Natural killer cell treated with Interleukin-12 subunit alpha and Interleukin-12 subunit beta and Interleukin-15 and Interleukin-18, amount 100 ng/mL, for 72 hours (primary cell): Measurements from ENCODE around the gene TNK2. TPM values are rescaled to one million over a fixed set of nuclear protein-coding genes. Genes with fewer than 3 reads are reported as not detected.

Experiments
- ATAC-seq, 2 donors: fragments of 150-1000 bp; cut with Tn5 transposase in 1 of 2; sonication (Bioruptor Pico), chemical (Tn5 transposase) in 1 of 2; 2 replicates each; pipeline ENCODE4 v1.10.0; 2021
- DNase-seq: peaks from one replicate; pipeline ENCODE4 v3.0.0; 2022; ENCODE audit warnings: low spot score
- H3K27ac Mint-ChIP-seq, 2 donors: 1 replicate in 1 of 2; 2 replicates in 1 of 2; pipeline ENCODE4 v1.8.0; 2022; ENCODE audit warnings: mixed read lengths in 2 of 2, mild to moderate bottlenecking in 1 of 2, moderate library complexity in 1 of 2
- H3K27me3 Mint-ChIP-seq, 2 donors: 1 replicate in 1 of 2; 2 replicates in 1 of 2; pipeline ENCODE4 v1.8.0; 2022; ENCODE audit warnings: mixed read lengths in 2 of 2
- H3K36me3 Mint-ChIP-seq: one replicate; pipeline ENCODE4 v1.8.0; 2022; ENCODE audit warnings: mixed read lengths
- H3K4me1 Mint-ChIP-seq, 2 donors: 1 replicate in 1 of 2; 2 replicates in 1 of 2; pipeline ENCODE4 v1.8.0; 2022; ENCODE audit warnings: low read depth in 2 of 2, mixed read lengths in 2 of 2, mild to moderate bottlenecking in 1 of 2
- H3K4me3 Mint-ChIP-seq: one replicate; pipeline ENCODE4 v1.8.0; 2022; ENCODE audit warnings: mixed read lengths
- H3K9me3 Mint-ChIP-seq: 2 replicates; pipeline ENCODE4 v1.8.0; 2022; ENCODE audit warnings: mixed read lengths
- total RNA-seq, 2 donors: library from RNA; stranded (reverse); gene quantifications; one replicate each; pipeline ENCODE4 v1.2.3, GENCODE V29; 2022

The TNK2 gene
- total RNA-seq, 2 donors from 2014 or later, result 63.5 to 116 TPM

GRCh38 chr3:195900436-195901355, 7.7 kb downstream of the TNK2 start:
- H3K9me3 Mint-ChIP-seq, result no peaks in the 10 kb centered on the region
- no peaks in the 10 kb centered on the region for H3K36me3 Mint-ChIP-seq
- peak overlapping the region; percentile 34 for H3K4me3 Mint-ChIP-seq
- H3K4me1 Mint-ChIP-seq, result peaks cover 63 to 64% of the 10 kb centered on the region in 2 donors
- peak overlapping the region; percentile 78 to 95 for H3K27ac Mint-ChIP-seq
- no peaks in the 10 kb centered on the region for H3K27me3 Mint-ChIP-seq
- ATAC-seq (peak; percentile 83 to 84), DNase-seq (peak; percentile 82)

GRCh38 chr3:195899701-195900435, 8.5 kb downstream of the TNK2 start:
- Mint-ChIP-seq H3K9me3 (no peaks in the 10 kb centered on the region), H3K27me3 (no peaks in the 10 kb centered on the region), H3K4me3 (peak overlapping the region; percentile 34), H3K27ac (peak overlapping the region; percentile 78 to 95), H3K36me3 (no peaks in the 10 kb centered on the region), H3K4me1 (peaks cover 57 to 59% of the 10 kb centered on the region in 2 donors)
- no peak for DNase-seq
- ATAC-seq, result no peak

GRCh38 chr3:195897853-195898415, 10.4 kb downstream of the TNK2 start:
- H3K9me3 Mint-ChIP-seq, result no peaks in the 10 kb centered on the region
- H3K4me1 Mint-ChIP-seq, result peaks cover 46 to 57% of the 10 kb centered on the region in 2 donors
- DNase-seq, result peak; percentile 46
- no peaks in the 10 kb centered on the region for H3K27me3 Mint-ChIP-seq
- H3K27ac Mint-ChIP-seq, result peak overlapping the region; percentile 89 to 94
- ATAC-seq, result no peak
- H3K36me3 Mint-ChIP-seq, result no peaks in the 10 kb centered on the region
- H3K4me3 Mint-ChIP-seq, result no peak overlapping the region

GRCh38 chr3:195897081-195897852, 11.1 kb downstream of the TNK2 start:
- Mint-ChIP-seq H3K4me3 (peak overlapping the region; percentile 86), H3K9me3 (no peaks in the 10 kb centered on the region), H3K4me1 (peaks cover 46 to 57% of the 10 kb centered on the region in 2 donors), H3K27ac (peak overlapping the region; percentile 89 to 94), H3K27me3 (no peaks in the 10 kb centered on the region), H3K36me3 (no peaks in the 10 kb centered on the region)
- no peak for DNase-seq
- no peak for ATAC-seq

- Mint-ChIP-seq H3K27ac (peak overlapping the region; percentile 89 to 94), H3K9me3 (no peaks in the 10 kb centered on the region), H3K27me3 (no peaks in the 10 kb centered on the region), H3K4me1 (peaks cover 46 to 53% of the 10 kb centered on the region in 2 donors), H3K4me3 (peak overlapping the region; percentile 86), H3K36me3 (no peaks in the 10 kb centered on the region)
- peak; percentile 1 for ATAC-seq
- DNase-seq, result no peak
These were observed 11.8 kb downstream of the TNK2 start for GRCh38 chr3:195896361-195897080.

- Mint-ChIP-seq H3K9me3 (no peaks in the 10 kb centered on the region), H3K4me1 (peaks cover 43 to 46% of the 10 kb centered on the region in 2 donors), H3K36me3 (no peaks in the 10 kb centered on the region), H3K27me3 (no peaks in the 10 kb centered on the region), H3K4me3 (peak overlapping the region; percentile 86), H3K27ac (peak overlapping the region; percentile 89 to 94)
- DNase-seq (peak; percentile 79), ATAC-seq (peak; percentile 74 to 85)
These were observed 12.4 kb downstream of the TNK2 start for GRCh38 chr3:195895861-195896360.

GRCh38 chr3:195895078-195895860, 13.1 kb downstream of the TNK2 start:
- H3K27me3 Mint-ChIP-seq, result no peaks in the 10 kb centered on the region
- H3K27ac Mint-ChIP-seq, result peak overlapping the region; percentile 89 to 92
- no peaks in the 10 kb centered on the region for H3K36me3 Mint-ChIP-seq
- H3K4me1 Mint-ChIP-seq, result peaks cover 36 to 40% of the 10 kb centered on the region in 2 donors
- H3K4me3 Mint-ChIP-seq, result peak overlapping the region; percentile 84
- no peaks in the 10 kb centered on the region for H3K9me3 Mint-ChIP-seq
- DNase-seq (peak; percentile 73), ATAC-seq (peak; percentile 83 to 84)

GRCh38 chr3:195893916-195894465, 14.4 kb downstream of the TNK2 start:
- peak overlapping the region; percentile 55 to 92 for H3K27ac Mint-ChIP-seq
- no peaks in the 10 kb centered on the region for H3K36me3 Mint-ChIP-seq
- no peak overlapping the region for H3K4me3 Mint-ChIP-seq
- DNase-seq, result no peak
- no peaks in the 10 kb centered on the region for H3K27me3 Mint-ChIP-seq
- H3K4me1 Mint-ChIP-seq, result peaks cover 30% of the 10 kb centered on the region in 2 donors
- no peaks in the 10 kb centered on the region for H3K9me3 Mint-ChIP-seq
- ATAC-seq, result no peak

GRCh38 chr3:195893516-195893915, 14.8 kb downstream of the TNK2 start:
- ATAC-seq, result no peak
- no peaks in the 10 kb centered on the region for H3K36me3 Mint-ChIP-seq
- H3K9me3 Mint-ChIP-seq, result no peaks in the 10 kb centered on the region
- peaks cover 29 to 30% of the 10 kb centered on the region in 2 donors for H3K4me1 Mint-ChIP-seq
- peak overlapping the region in 1 of 2 donors; percentile 35 for H3K27ac Mint-ChIP-seq
- DNase-seq, result no peak
- no peak overlapping the region for H3K4me3 Mint-ChIP-seq
- H3K27me3 Mint-ChIP-seq, result no peaks in the 10 kb centered on the region

GRCh38 chr3:195893044-195893395, 15.3 kb downstream of the TNK2 start:
- peak overlapping the region in 1 of 2 donors; percentile 35 for H3K27ac Mint-ChIP-seq
- H3K27me3 Mint-ChIP-seq, result no peaks in the 10 kb centered on the region
- no peaks in the 10 kb centered on the region for H3K9me3 Mint-ChIP-seq
- ATAC-seq, result no peak
- no peak overlapping the region for H3K4me3 Mint-ChIP-seq
- no peak for DNase-seq
- H3K36me3 Mint-ChIP-seq, result no peaks in the 10 kb centered on the region
- H3K4me1 Mint-ChIP-seq, result peaks cover 24 to 25% of the 10 kb centered on the region in 2 donors

GRCh38 chr3:195892105-195893043, 16.0 kb downstream of the TNK2 start:
- no peaks in the 10 kb centered on the region for H3K36me3 Mint-ChIP-seq
- peaks cover 18 to 21% of the 10 kb centered on the region in 2 donors for H3K4me1 Mint-ChIP-seq
- no peaks in the 10 kb centered on the region for H3K27me3 Mint-ChIP-seq
- DNase-seq, result no peak
- no peaks in the 10 kb centered on the region for H3K9me3 Mint-ChIP-seq
- no peak overlapping the region for H3K27ac Mint-ChIP-seq
- no peak for ATAC-seq
- H3K4me3 Mint-ChIP-seq, result no peak overlapping the region
